B cell (primary cell): ENCODE measurements around the gene IQCC. TPM values are rescaled to one million over a fixed set of nuclear protein-coding genes. Genes with fewer than 3 reads are reported as not detected.
A peak's percentile ranks its signal among the peaks of the same experiment; 100 is the strongest.

ENCODE experiments used
- ATAC-seq: fragments of 200-7000 bp; cut with Tn5 transposase; one replicate; pipeline ENCODE4 v1.10.0; 2021; ENCODE audit warnings: low read depth, mild to moderate bottlenecking, moderate number of reproducible peaks, moderate library complexity
- CTCF ChIA-PET: fragments of 350-600 bp; sonication (Branson Sonifier 250); formaldehyde crosslinking; loops from one replicate; lab custom pipeline; 2021; ENCODE audit warnings: antibody characterized with exemption, inconsistent platforms; lab: Charles Lee
- POLR2A ChIA-PET: fragments of 350-600 bp; sonication (Branson Sonifier 250); formaldehyde crosslinking; loops from one replicate; lab custom pipeline; 2021; ENCODE audit warnings: antibody characterized with exemption; lab: Charles Lee
- DNase-seq: peaks from one replicate; pipeline ENCODE4 v3.0.0; 2013
- H2AFZ ChIP-seq: 2 replicates; pipeline ENCODE4 v1.6.1; 2012; ENCODE audit warnings: mild to moderate bottlenecking, low read depth, low read length; ENCODE audit not compliant: insufficient read depth, poor library complexity, severe bottlenecking
- H3K27ac ChIP-seq, 2 donors: 1 replicate in 1 of 2; 2 replicates in 1 of 2; pipeline ENCODE4 v1.5.1; 2012 to 2013; ENCODE audit warnings: low read length in 2 of 2, mild to moderate bottlenecking in 2 of 2, moderate library complexity in 1 of 2
- H3K27me3 ChIP-seq, 4 experiments: fragments of 200-600 bp in 1 of 4; sonication (generic) in 1 of 4; replicated peaks in 1 of 4; 1 replicate in 2 of 4; 2 replicates in 2 of 4; pipeline versions ENCODE4 v1.6.1 to v1.7.0; 2013 to 2016; ENCODE audit warnings: low read length in 3 of 4, mild to moderate bottlenecking in 2 of 4, mixed read lengths in 1 of 4, moderate library complexity in 1 of 4; ENCODE audit not compliant: insufficient read depth in 4 of 4, control insufficient read depth in 3 of 4; ENCODE audit errors: control extremely low read depth in 1 of 4
- H3K36me3 ChIP-seq, 2 experiments: replicated peaks in 1 of 2; 1 replicate in 1 of 2; 2 replicates in 1 of 2; pipeline versions ENCODE4 v1.6.1 to v1.7.1; 2013; ENCODE audit warnings: low read length in 1 of 2; ENCODE audit not compliant: insufficient read depth in 2 of 2, control insufficient read depth in 1 of 2; ENCODE audit errors: control extremely low read depth in 1 of 2, extremely low read depth in 1 of 2
- H3K4me1 ChIP-seq, 2 donors: fragments of 200-600 bp in 1 of 2; sonication (generic) in 1 of 2; 1 replicate in 1 of 2; 2 replicates in 1 of 2; pipeline versions ENCODE4 v1.5.1 to v1.6.1; 2013 to 2017; ENCODE audit warnings: low read length in 2 of 2; ENCODE audit not compliant: control insufficient read depth in 2 of 2, insufficient read depth in 2 of 2
- H3K4me2 ChIP-seq: replicated peaks from 2 replicates; pipeline ENCODE3; 2012; ENCODE audit warnings: mild to moderate bottlenecking, low read depth, low read length; ENCODE audit not compliant: poor library complexity, severe bottlenecking
- H3K4me3 ChIP-seq, 5 experiments: fragments of 200-600 bp in 1 of 5; sonication (generic) in 1 of 5; 1 replicate in 3 of 5; 2 replicates in 2 of 5; pipeline versions ENCODE4 v1.5.1 to v1.7.0; 2011 to 2016; ENCODE audit warnings: low read length in 4 of 5, mild to moderate bottlenecking in 4 of 5, low read depth in 2 of 5, control low read depth in 1 of 5, moderate library complexity in 1 of 5; ENCODE audit not compliant: insufficient read depth in 1 of 5; ENCODE audit errors: control extremely low read depth in 1 of 5, extremely low read depth in 1 of 5
- H3K79me2 ChIP-seq: fragments of 200-600 bp; sonication (generic); one replicate; pipeline ENCODE4 v1.6.0; 2016; ENCODE audit warnings: low read length; ENCODE audit not compliant: control insufficient read depth, insufficient read depth
- H3K9ac ChIP-seq: fragments of 200-600 bp; sonication (generic); 2 replicates; pipeline ENCODE4 v1.6.1; 2017; ENCODE audit warnings: mild to moderate bottlenecking, low read length, moderate library complexity
- H3K9me3 ChIP-seq, 3 donors: one replicate each; pipeline versions ENCODE4 v1.6.1 to v1.7.1; 2013; ENCODE audit warnings: low read length in 2 of 3; ENCODE audit not compliant: control insufficient read depth in 2 of 3, insufficient read depth in 1 of 3; ENCODE audit errors: control extremely low read depth in 1 of 3
- H4K20me1 ChIP-seq: 2 replicates; pipeline ENCODE4 v1.6.0; 2012; ENCODE audit warnings: mild to moderate bottlenecking, low read length; ENCODE audit not compliant: insufficient read depth, control insufficient read depth, poor library complexity, severe bottlenecking
- H3K27ac Mint-ChIP-seq: one replicate; pipeline ENCODE4 v1.8.0; 2021; ENCODE audit warnings: mixed read lengths
- H3K27me3 Mint-ChIP-seq: one replicate; pipeline ENCODE4 v1.8.0; 2021; ENCODE audit warnings: mixed read lengths
- H3K4me1 Mint-ChIP-seq: one replicate; pipeline ENCODE4 v1.8.0; 2021; ENCODE audit warnings: mixed read lengths
- H3K4me3 Mint-ChIP-seq: one replicate; pipeline ENCODE4 v1.8.0; 2021; ENCODE audit warnings: mixed read lengths
- H3K9me3 Mint-ChIP-seq: one replicate; pipeline ENCODE4 v1.8.0; 2022; ENCODE audit warnings: mixed read lengths; ENCODE audit not compliant: insufficient read depth
- CTCF ChIP-seq: fragments of 200-600 bp; IDR thresholded peaks from one replicate; pipeline ENCODE4 v1.8.0; 2022; ENCODE audit warnings: antibody characterized with exemption, mild to moderate bottlenecking
- EZH2 ChIP-seq: IDR thresholded peaks from 2 replicates; pipeline ENCODE4 v1.6.1; 2012; ENCODE audit warnings: borderline replicate concordance, low read depth, mild to moderate bottlenecking, moderate library complexity, low read length; ENCODE audit not compliant: insufficient read depth, poor library complexity, severe bottlenecking
- WGBS: methylation state at CpG from one replicate; pipeline ENCODE4 v1.1.5; 2013; ENCODE audit warnings: missing lambda C conversion rate; ENCODE audit not compliant: insufficient coverage; 5-methylcytosine and 5-hydroxymethylcytosine counted together
- intact Hi-C: fragments of 100-400 bp; cut with micrococcal nuclease; formaldehyde crosslinking; loops from one replicate; pipeline ENCODE4 v1.10.0; 2022
- polyA plus RNA-seq: library from polyadenylated mRNA; depleted of rRNA; stranded (reverse); fragments of >200 nt; gene quantifications from 2 replicates; pipeline ENCODE4 v1.2.3, GENCODE V29; 2012
- total RNA-seq, 2 donors: library from RNA; stranded (reverse); fragments of 120-200 nt in 1 of 2; gene quantifications; 1 replicate in 1 of 2; 2 replicates in 1 of 2; pipeline versions ENCODE4 v1.2.3 to v1.2.4, GENCODE V29; 2013 to 2022

Gene IQCC
- total and polyA plus RNA-seq, 2 donors (not counting 1 experiment from before 2014, with no cell fraction given): 2.0 to 2.1 TPM

GRCh38 chr1:32181563-32181962 lies 23.9 kb upstream of the IQCC start:
- CTCF ChIA-PET: interaction anchor here (0.6 to 1.1 kb wide), 3 partner anchors 11 to 67 kb away, joined by 3 read pairs; no protein-coding TSS in a partner anchor
- H3K27ac ChIP-seq: no peak overlapping the region
- peaks cover 57% of the 10 kb centered on the region for H3K79me2 ChIP-seq
- Mint-ChIP-seq H3K4me1 (peaks cover 44% of the 10 kb centered on the region), H3K27me3 (no peaks in the 10 kb centered on the region), H3K27ac (peak overlapping the region; percentile 50), H3K4me3 (peak overlapping the region; percentile 96), H3K9me3 (no peaks in the 10 kb centered on the region)
- no peaks in the 10 kb centered on the region for H3K9me3 ChIP-seq
- H4K20me1 ChIP-seq: peaks cover 33% of the 10 kb centered on the region
- peak overlapping the region; percentile 99 for H3K4me2 ChIP-seq
- intact Hi-C loops: no loop called here
- DNase-seq (no peak), ATAC-seq (no peak)
- no peak for TF ChIP-seq EZH2
- no peak for TF ChIP-seq CTCF
- peaks cover 21 to 31% of the 10 kb centered on the region in 2 donors for H3K4me1 ChIP-seq
- H3K36me3 ChIP-seq: peaks cover 0 to 27% of the 10 kb centered on the region in 2 experiments
- H3K9ac ChIP-seq: no peak overlapping the region
- WGBS: 98% methylated on average over 4 of the region's 5 CpGs
- no peaks in the 10 kb centered on the region for H3K27me3 ChIP-seq
- H2AFZ ChIP-seq: no peak overlapping the region
- POLR2A ChIA-PET: interaction anchor here (0.7 kb wide), 1 partner anchor 59 kb away, joined by 3 read pairs; no protein-coding TSS in a partner anchor
- no peak overlapping the region for H3K4me3 ChIP-seq

GRCh38 chr1:32182060-32182459 lies 23.4 kb upstream of the IQCC start:
- Histone ChIP-seq H3K9me3 (no peaks in the 10 kb centered on the region), H3K4me3 (no peak overlapping the region), H4K20me1 (peaks cover 37% of the 10 kb centered on the region), H2AFZ (no peak overlapping the region), H3K4me1 (peaks cover 21 to 31% of the 10 kb centered on the region in 2 donors), H3K27ac (no peak overlapping the region), H3K79me2 (peaks cover 61% of the 10 kb centered on the region), H3K4me2 (no peak overlapping the region), H3K27me3 (no peaks in the 10 kb centered on the region), H3K36me3 (peaks cover 0 to 31% of the 10 kb centered on the region in 2 experiments), H3K9ac (no peak overlapping the region)
- intact Hi-C loops: no loop called here
- no peak overlapping the region for H3K27ac Mint-ChIP-seq
- TF ChIP-seq EZH2: no peak
- TF ChIP-seq CTCF: no peak
- CTCF ChIA-PET: interaction anchor here (0.6 to 1.1 kb wide), 3 partner anchors 11 to 66 kb away, joined by 3 read pairs; no protein-coding TSS in a partner anchor
- 94% methylated on average over 6 of the region's 6 CpGs for WGBS
- peaks cover 44% of the 10 kb centered on the region for H3K4me1 Mint-ChIP-seq
- no peaks in the 10 kb centered on the region for H3K9me3 Mint-ChIP-seq
- POLR2A ChIA-PET: interaction anchor here (0.6 to 0.7 kb wide), 3 partner anchors 24 to 75 kb away, joined by 3 to 9 read pairs (median 5); no protein-coding TSS in a partner anchor
- DNase-seq (no peak), ATAC-seq (no peak)
- no peaks in the 10 kb centered on the region for H3K27me3 Mint-ChIP-seq
- H3K4me3 Mint-ChIP-seq: peak overlapping the region; percentile 49
